HG03159 (cell line): Measurements from ENCODE around the gene C1QTNF8.

ENCODE experiments used
- ATAC-seq: cut with Tn5 transposase; IDR thresholded peaks from one replicate; pipeline ENCODE4 v1.9.1; 2021; ENCODE audit warnings: mild to moderate bottlenecking, moderate library complexity; ENCODE audit not compliant: unreplicated experiment

Gene C1QTNF8

DNA sequence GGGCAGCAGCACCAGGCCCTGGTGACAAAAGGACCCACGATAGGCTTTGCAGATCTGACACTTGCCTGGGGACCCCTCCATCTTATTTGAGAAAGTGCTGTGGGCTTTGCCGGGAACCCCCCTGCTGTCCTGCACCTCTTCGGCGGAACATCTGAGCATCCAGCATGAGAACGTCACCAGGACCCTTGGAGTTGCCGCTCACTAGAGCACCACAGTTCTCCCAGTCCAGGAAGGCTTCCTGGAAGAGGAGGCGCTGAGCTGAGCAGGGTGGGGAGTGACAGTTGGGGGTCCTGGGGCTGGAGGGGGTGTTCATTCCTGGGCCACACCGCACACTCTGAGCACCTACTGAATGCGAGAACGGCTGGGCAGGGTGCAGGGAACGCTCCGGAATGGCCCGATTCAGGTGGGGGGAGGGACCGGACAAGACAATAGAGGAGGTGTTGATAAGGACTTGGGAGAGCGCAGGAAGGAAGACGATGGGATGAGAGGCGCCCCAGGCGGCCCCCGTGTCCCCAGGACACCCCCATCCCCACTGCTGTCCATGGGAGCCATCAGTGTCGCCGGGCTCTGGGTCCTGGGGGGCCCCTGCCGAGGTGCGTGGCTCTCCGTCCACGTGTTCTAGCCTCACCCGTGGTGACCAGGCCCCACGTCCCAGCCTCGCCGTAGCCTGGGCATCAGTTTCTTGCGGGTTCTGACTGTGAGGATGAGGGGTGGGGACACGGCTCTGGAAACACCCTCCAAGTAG lies 32.1 kb upstream of the C1QTNF8 start:
- ATAC-seq: no peak

DNA sequence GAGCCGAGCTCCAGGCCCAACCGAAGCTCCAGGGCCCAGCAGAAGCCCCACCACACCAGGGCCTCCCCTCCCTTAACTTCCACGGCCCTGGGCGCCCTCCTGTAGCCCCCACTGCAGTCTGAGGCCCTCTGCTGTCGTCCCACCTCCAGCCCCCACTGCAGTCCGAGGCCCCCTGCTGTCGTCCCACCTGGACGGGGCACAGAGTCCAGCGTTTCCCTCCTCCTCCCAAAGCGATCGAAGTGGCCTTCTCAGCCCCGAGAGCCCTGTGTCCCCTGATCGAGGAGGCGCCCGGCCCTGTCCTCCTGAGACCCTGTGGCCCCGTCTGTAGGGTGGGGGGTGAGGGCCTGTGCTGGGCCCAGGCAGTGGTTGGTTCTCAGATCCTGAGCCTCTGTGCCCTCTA lies 31.1 kb upstream of the C1QTNF8 start:
- ATAC-seq: no peak

DNA sequence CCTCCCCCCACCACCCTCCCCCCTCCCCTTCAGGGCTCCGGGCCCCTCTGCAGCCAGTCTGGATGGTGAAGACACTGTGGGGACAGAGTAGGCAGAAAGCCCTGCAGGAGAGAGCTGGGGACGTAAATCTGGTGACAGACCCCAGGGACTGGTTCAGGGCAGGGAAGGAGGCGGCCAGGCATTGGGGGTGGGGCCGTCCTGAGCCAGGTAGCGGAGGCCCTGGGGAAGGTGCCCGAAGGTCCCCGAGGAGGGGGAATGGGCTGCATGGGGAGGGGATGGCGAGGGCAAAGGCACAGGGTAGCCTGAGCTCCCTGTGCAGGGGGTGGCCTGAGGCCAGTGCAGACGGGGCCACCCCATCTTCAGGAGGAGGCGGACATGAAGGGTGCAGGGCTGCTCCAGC lies 30.5 kb upstream of the C1QTNF8 start:
- ATAC-seq: no peak

DNA sequence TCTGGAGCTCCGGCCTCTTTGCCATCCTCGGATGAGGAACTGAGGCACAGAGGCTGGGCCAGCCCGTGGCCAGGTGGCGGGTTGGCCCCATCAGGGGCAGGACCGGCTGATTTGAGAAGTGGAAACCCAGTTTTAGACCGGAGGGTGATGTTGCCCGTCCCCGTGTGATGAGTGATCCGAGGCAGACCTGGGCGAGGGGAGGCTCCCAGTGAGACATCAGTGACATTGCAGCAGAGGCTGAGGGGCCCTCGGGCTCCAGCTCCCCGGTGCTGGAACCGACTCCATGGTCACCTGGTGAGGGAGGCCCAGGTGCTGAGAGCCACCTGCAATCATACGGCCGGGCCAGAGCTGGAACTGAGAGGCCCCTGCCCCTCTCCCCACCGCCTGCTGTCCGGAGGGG lies 30.0 kb upstream of the C1QTNF8 start:
- no peak for ATAC-seq

DNA sequence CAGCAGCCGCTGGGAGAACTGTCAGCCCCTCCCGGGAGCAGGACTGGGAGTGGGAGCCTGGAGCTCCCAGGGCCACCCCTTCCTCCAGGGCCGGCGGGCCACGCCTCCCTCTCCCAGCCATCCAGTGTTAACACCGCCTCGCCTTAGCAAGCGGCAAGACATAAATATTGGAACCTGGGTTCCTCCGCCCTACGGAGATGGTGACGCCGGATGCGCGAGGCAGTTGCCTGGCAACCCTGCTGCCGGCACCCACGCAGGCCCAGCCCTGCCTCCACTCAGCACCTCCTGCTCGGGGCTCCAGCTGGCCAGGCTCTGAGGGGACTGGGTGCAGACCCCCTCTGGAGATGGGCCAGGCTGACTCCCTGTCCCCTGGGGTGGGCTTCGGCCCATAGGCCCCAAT lies 29.4 kb upstream of the C1QTNF8 start:
- no peak for ATAC-seq

DNA sequence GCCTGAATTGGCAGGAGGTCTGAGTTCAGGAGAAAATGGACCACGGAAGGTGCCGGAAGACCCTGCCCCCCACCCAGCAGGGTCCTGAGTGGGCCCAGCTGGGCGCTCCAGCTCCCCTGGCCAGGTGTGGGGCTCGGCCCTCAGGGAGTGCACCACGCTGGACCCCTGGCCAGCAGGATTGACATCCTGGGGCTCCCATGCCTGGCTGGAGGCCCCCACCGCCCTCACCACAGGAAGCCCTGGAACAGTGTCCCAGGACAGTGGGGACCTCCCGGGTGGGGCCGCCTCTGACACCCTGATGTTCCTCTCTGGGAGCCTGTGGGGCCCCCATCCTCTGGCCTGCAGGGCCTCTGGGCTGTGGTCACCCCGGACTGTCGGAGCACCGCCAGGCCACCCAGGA lies 28.8 kb upstream of the C1QTNF8 start:
- ATAC-seq: no peak

DNA sequence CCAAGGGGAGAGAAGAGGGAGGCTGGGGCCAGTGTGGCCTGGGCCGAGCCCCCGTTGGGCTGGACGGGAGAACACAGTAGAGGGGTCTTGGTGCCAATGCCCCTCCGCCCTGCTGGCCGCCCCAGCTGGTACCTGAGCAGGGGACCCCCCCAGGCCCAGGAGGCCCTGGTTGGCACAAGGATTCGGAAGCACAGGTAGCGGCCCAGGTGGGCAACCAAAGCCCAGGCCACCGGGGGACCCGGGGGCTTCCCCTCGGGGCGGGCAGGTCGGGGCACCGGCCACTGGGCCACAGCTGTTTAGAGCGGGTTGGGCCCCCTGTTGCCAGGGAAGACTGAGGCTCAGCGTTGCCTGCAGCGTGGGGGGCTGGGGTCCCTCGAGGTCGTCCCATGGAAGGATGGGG lies 28.2 kb upstream of the C1QTNF8 start:
- no peak for ATAC-seq

DNA sequence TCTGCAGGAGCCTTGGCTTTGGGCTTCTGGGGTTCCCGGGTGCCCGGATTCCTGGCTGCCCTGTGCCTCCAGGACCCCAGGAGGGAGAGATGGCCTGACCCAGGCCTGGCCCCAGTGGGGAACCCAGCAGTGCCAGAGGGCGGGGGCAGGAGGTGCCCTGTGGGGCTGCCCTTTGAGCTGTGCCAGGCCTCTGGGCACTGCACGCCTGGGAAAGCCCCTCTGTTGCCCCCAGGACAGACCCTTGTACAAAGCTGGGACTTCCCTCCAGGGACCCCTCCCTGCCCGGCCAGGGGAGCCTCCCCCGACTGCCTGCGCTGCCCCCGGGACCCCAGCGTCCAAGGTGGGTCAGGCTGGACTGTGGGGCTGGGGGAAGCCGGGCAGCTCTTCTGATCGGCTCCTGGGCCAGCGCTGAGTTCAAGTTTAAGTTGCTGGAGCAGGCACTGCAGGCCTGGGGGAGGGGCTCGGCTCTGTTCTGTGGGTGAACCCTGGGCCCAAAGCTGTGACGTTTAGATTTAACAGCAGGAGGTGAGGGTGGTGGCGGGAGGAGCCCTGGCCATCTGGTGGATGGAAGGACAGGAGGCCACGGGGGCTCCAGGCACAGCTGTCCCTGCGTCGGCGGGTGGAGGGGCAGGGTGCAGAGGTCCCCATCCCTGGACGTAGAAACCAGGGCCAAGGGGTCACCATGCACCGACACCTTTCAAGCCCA lies 27.6 kb upstream of the C1QTNF8 start:
- ATAC-seq: no peak

DNA sequence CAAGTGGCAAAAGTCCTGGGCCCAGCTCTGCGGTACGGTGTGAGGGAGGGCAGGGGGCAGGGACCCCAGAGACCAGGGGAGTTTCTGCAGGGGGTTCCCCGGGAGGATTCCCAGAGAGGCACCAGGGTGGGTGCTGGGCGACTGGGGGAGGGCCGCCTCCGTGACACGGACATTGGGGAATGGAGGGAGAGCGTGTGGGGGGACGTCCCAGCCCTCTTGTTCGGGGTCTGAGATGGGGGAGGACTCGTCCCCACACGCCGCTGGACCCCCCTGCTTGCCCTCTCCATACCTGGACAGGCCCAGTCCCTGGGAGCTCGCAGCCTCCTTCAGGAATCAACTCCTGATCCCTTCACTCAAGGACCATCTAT lies 26.3 kb upstream of the C1QTNF8 start:
- ATAC-seq: no peak

DNA sequence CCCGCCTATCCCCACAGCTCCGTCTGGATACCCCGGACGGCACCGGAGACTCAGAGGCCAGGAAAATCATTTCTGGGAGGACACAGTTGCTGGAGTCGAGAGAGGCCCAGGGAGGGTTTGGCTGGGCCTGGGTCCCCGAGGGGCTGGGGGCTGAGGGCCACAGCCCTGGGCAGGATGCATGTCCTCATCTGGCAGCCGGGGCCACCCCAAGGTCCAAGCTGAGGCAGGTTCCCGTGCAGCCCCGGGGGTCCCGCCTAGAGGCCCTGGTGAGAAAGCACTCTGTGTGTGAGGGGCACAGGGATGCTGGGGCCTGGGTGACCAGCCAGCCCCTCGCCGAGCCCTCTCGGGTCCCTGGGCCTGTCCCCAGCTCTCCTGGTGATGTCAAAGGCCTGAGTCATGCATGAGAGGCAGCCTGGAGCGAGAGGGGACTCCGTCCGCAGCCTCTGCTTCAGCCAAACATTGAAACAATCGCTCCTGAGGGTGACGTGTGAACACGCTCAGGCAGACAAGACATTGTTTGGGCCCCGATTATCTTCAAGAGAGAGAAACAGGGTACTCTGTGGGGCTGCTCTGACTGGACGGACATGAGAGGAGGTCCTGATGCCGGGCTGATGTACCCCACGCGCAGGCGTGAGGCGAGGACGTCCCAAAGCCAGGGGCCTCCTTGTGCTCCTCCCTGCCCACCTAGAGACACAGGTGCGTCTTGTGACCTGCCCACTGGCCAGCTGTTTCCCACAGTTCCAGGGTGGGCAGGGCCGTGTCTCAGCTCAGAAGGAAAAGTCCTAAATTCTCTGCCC lies 25.8 kb upstream of the C1QTNF8 start:
- no peak for ATAC-seq

DNA sequence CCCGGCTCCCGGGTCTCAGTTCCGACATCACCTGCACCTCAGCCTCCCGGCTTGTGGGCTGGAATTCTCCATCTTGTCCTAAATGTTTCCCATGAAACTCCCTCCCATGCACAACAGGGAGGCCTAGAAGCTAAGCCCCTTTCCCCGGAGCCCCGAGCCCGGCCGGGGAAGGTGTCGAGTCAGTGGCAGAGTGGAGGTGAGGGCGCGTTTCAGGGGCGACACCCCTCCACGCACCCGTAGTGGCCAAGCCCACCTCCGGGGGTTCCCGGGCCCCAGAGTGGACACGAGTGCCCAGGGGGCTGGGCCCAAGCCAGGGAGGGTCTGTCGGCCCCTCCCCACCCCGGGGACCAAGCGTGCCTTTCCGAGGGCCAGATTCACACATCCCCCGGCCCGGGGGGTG lies 25.0 kb upstream of the C1QTNF8 start:
- no peak for ATAC-seq

DNA sequence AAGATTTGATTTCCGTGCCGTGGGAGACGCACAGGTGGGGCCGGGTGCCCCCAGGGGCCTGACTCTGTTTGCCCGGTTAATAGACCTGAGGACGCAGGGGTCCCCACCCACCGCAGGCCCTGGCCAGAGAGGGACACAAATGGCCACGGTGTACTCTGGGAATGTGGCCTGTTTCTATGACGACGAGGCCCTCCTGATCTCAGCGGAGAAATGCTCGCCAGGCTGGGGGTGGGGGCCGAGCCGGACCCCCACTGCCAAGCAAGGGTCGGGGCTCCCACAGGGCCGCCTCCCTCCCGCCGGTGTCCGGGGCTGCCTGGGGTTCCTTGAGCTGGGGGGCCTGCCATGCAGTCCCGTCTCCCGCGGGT lies 24.5 kb upstream of the C1QTNF8 start:
- ATAC-seq: no peak

DNA sequence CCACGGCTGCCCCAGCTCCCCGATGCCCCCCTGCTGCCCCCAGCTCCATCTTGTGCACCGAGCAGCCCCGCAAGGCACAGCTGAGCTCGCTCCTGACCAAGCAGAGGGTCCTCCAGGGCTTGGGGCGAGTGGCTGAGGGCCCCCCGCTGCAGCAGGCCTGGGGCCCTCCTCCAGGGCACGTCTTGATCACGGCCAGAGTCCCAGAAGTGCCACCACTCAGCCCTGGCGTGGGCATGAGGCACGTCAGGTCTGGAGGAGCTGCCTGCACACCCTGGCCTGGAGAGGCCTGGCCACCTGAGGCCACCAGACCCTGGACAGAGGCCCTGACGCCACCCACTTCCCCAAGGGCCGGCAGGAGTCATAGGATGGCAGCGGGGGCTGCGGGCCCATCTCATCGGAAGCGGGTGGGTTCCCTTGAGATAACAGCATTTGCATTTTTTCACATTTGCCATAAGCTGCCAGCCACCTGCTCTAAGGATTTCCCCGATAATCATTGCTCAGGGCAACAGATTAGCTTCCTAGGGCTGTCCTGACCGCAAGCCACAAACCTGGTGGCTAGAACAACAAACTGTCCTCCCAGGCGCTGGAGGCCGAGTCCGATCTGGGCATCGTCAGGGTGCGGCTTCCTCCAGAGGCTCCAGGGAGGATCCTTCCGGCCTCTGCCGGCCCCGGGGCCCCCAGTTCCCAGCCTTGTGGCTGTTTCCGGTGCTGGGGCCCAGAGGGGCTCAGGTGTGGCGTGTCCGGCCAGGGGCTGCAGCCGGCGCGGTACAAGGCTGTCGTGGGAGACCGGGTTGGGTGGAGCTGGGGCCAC lies 23.9 kb upstream of the C1QTNF8 start:
- ATAC-seq: no peak

DNA sequence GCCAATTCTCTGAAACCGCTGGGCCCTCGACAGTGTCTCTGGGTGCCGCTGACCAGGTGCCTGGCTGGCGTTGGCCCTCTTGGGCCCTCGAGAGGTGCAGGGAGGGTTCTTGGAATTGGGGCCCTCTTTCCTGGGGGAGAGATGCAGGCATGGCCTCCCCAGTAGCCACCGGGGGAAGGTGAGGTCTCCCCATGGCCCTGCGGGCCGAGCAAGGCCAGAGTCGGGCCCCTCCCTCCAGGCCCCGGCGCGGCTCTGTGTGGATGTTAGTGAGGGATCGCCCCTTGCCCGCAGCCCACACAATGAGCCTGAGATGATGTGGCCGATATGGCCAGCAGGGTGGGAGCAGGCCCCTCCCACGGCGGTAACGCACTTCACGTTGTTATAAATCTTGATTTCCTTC lies 23.1 kb upstream of the C1QTNF8 start:
- ATAC-seq: no peak

DNA sequence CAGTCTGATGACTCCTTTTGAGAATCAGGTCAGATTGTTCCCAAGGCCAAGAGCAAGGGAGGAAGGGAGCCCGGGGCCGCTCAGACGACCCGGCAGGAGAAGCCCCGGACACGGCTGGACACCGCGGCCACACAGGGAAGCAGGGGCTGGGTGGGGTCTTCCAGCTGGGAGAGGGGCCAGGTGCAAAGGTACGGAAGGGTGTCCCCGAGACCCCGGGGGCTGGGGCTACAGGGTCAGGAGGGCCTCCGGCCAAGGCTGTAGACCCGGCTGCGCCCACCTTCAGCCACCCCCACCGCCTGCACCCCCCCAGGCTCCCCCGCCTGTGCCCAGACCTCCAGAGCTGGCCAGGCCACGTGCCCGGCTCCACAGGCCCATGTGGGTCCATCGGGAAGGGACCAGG lies 21.9 kb upstream of the C1QTNF8 start:
- no peak for ATAC-seq

DNA sequence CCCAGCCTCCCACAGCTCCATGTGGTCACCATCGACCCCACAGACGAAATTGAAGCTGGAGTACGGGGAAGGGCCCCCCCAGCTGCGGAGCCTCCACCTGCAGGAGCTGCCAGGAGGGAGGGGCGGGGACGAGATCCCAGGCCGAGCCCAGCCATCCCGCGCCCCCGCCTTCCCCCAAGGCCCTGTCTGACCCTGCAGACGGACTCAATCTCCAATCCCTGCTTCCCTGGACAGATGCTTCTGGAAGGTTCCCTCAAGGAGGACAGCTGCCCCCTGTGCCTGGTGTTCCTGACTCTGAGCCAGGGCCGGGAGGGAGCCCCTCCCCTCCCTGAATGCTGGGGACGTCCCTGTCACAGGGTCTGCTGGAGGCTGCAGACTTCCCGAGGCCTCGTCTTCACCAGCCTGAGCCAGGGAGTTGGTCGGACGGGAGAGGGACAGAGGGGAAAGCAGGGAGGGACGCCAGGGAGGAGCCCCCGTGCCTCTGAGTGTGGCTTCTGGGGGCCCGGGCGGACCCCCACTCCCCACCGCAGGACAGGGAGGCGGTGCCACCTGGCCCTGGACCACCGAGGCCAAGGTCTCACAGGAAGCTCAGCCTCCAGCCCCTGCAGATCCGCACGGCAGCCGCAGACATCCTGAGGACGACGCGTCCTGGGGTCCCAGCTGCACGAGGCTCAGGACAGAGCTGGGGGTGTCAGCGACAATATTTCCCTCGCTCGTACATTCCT lies 21.3 kb upstream of the C1QTNF8 start:
- ATAC-seq: no peak

DNA sequence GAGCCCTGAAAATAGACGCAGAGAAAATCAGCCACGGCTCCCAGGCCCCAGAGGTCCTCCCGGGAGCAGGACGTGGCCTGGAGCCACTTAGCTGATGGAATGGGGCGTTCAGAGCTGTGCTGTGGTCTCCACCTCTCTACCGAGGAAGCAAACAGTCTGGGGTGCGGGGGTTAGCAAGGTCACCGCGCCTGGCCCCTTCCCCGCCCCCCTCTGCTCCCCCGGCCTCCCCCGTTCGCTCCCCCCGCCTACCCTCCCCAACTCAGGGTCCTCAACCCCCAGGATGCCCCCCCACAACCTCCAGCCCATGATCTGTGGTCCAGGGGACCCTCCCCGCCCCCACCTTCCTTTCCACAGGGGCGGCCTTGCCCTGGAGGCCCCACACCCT lies 20.6 kb upstream of the C1QTNF8 start:
- no peak for ATAC-seq

DNA sequence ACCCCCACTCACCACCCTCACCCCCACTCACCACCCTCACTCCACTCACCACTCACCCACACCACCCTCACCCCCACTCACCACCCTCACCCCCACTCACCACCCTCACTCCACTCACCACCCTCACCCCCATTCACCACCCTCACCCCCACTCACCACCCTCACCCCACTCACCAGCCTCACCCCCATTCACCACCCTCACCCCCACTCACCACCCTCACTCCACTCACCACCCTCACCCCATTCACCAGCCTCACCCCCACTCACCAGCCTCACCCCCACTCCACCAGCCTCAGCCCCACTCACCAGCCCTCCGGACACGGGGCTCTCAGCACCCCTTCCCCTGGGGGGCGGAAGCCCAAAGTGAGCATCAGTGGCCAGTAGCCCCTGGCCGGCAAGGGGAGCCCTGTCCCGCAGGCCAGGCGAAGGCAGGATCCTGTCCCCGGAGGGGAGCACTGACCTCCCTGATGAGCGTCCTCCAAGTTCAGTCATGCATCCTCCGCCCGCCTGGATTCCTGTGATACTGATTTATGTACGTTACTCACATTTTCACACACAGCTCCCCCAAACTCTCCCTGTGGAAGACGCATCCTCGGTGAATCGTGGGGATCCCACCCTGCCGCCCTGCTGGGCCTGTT lies 18.0 kb upstream of the C1QTNF8 start:
- ATAC-seq: no peak

DNA sequence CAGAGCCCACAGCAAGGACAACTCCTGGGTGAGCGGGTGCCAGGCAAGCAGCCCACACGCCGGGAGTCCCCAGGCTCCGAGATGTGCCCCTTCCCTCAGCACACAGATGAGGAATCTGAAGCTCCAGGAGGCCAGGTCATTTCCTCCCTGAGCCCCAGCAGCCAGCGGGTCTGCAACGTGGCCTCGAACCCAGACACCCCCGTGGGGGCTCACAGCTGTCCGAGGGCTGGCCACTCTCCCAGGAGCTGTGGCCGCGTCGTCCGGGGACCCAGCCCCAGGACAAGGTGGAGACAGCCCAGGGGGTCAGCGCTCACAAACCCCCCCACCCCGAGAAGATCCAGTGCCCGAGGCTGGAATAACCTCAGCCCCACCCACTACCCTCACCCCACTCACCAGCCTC lies 17.4 kb upstream of the C1QTNF8 start:
- ATAC-seq: no peak

DNA sequence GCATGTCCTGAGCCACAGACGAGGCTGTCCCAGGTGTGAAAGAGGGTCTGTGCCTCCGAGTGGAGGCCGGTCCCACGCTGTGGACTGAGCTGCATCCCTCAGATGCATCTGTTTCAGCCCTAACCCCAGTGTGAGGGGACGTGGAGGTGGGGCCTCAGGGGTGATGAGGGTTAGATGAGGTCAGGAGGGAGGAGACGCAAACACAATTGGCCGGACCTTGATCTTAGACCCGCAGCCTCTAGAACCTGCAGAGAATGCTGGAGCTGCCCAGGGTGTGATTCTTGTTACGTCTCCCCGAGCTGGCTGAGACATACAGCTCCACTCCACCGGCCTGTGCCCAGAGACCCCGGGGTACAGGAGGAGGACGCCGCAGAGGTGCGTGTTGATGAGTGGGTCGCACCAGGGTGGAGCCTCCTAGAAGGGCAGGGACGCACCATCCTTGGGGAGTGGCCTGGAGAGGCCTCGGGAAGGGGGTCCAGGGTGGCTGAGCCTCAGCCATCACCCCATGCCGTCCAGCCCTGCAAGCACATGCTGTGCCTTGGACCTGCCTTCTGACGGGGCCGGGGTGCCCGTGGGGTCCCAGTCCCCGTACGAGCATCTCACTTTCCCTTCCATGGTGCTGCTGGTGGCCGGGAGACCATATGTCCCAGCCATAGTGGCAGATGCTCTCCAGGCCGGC lies 16.6 kb upstream of the C1QTNF8 start:
- no peak for ATAC-seq
